Urinary bladder (tissue), 4 donors: ENCODE results near the gene HUS1B. TPM values are rescaled to one million over a fixed set of nuclear protein-coding genes. Genes with fewer than 3 reads are reported as not detected.
"Not testable (repeated sequence)": the region's sequence is repeated elsewhere in the genome, so short reads cannot be mapped to it uniquely, and the experiment has no call there.

ENCODE experiments used
- DNase-seq: peaks from one replicate; pipeline ENCODE4 v3.0.0-alpha.2; 2015; ENCODE audit errors: extremely low spot score
- H3K27ac ChIP-seq: one replicate; pipeline ENCODE4 v1.5.1; 2013; ENCODE audit warnings: low read depth, mild to moderate bottlenecking, moderate library complexity
- H3K36me3 ChIP-seq: one replicate; pipeline ENCODE4 v1.6.1; 2013; ENCODE audit warnings: mild to moderate bottlenecking, moderate library complexity; ENCODE audit not compliant: insufficient read depth
- H3K4me1 ChIP-seq: one replicate; pipeline ENCODE4 v1.6.1; 2013; ENCODE audit warnings: mild to moderate bottlenecking, moderate library complexity; ENCODE audit not compliant: insufficient read depth
- H3K4me3 ChIP-seq: one replicate; pipeline ENCODE4 v1.5.1; 2013; ENCODE audit warnings: low read depth, low read length
- WGBS: extraction: QIAGEN DNeasy Blood & Tissue Kit; methylation state at CpG from one replicate; pipeline ENCODE4 v1.1.7; 2013; 5-methylcytosine and 5-hydroxymethylcytosine counted together
- polyA plus RNA-seq: library from polyadenylated mRNA; stranded (reverse); fragments of 200-250 nt; gene quantifications from one replicate; pipeline ENCODE4 v1.2.3, GENCODE V29; 2013
- total RNA-seq: library from RNA; depleted of rRNA; stranded (reverse); fragments of >200 nt; gene quantifications from one replicate; pipeline ENCODE4 v1.2.3, GENCODE V29; 2014
- donor health status: healthy with polysubstance abuse.
- donor health status: healthy.

The HUS1B gene
- total and polyA plus RNA-seq, 2 donors, result 0.34 to 2.2 TPM

- not testable (repeated sequence) for H3K36me3 ChIP-seq, H3K4me3 ChIP-seq, H3K27ac ChIP-seq, H3K4me1 ChIP-seq, DNase-seq
- WGBS, result 77% methylated on average over 4 of the region's 4 CpGs
These were observed 6.9 kb upstream of the HUS1B start for GRCh38 chr6:663788-664187.

GRCh38 chr6:659716-660581 lies 3.0 kb upstream of the HUS1B start:
- DNase-seq, result no peak
- H3K27ac ChIP-seq, result no peak overlapping the region
- no peak overlapping the region for H3K4me3 ChIP-seq
- 86% methylated on average over 13 of the region's 13 CpGs for WGBS
- H3K36me3 ChIP-seq, result peaks cover 3% of the 10 kb centered on the region
- H3K4me1 ChIP-seq, result no peaks in the 10 kb centered on the region

- 38% methylated on average over 2 of the region's 2 CpGs for WGBS
- peaks cover 3% of the 10 kb centered on the region for H3K36me3 ChIP-seq
- H3K4me1 ChIP-seq, result no peaks in the 10 kb centered on the region
- DNase-seq, result no peak
- H3K27ac ChIP-seq, result no peak overlapping the region
- H3K4me3 ChIP-seq, result no peak overlapping the region
These were observed 1.3 kb upstream of the HUS1B start for GRCh38 chr6:658244-658643.

- Histone ChIP-seq H3K4me1 (no peaks in the 10 kb centered on the region), H3K4me3 (no peak overlapping the region), H3K27ac (no peak overlapping the region), H3K36me3 (peaks cover 3% of the 10 kb centered on the region)
- no peak for DNase-seq
- 51% methylated on average over 1 of the region's 1 CpG for WGBS
These were observed 843 bp upstream of the HUS1B start for GRCh38 chr6:657743-658142.

GRCh38 chr6:654136-654535 lies 2.8 kb downstream of the HUS1B start:
- Histone ChIP-seq H3K4me1 (no peaks in the 10 kb centered on the region), H3K36me3 (peaks cover 3% of the 10 kb centered on the region), H3K4me3 (no peak overlapping the region), H3K27ac (no peak overlapping the region)
- WGBS, result 70% methylated on average over 4 of the region's 4 CpGs
- DNase-seq, result no peak

GRCh38 chr6:652865-653264 lies 4.0 kb downstream of the HUS1B start:
- no peak for DNase-seq
- H3K4me3 ChIP-seq, result no peak overlapping the region
- no peaks in the 10 kb centered on the region for H3K4me1 ChIP-seq
- H3K36me3 ChIP-seq, result peaks cover 3% of the 10 kb centered on the region
- H3K27ac ChIP-seq, result no peak overlapping the region
- WGBS, result 78% methylated on average over 3 of the region's 3 CpGs

- Histone ChIP-seq H3K27ac (no peak overlapping the region), H3K36me3 (no peaks in the 10 kb centered on the region), H3K4me3 (no peak overlapping the region), H3K4me1 (no peaks in the 10 kb centered on the region)
- DNase-seq, result no peak
- 30% methylated on average over 4 of the region's 4 CpGs for WGBS
These were observed 6.8 kb downstream of the HUS1B start for GRCh38 chr6:650098-650497.

- no peak overlapping the region for H3K4me3 ChIP-seq
- DNase-seq, result no peak
- no peaks in the 10 kb centered on the region for H3K36me3 ChIP-seq
- no peaks in the 10 kb centered on the region for H3K4me1 ChIP-seq
- no peak overlapping the region for H3K27ac ChIP-seq
These were observed 14.1 kb downstream of the HUS1B start for GRCh38 chr6:642805-643204.

- no peaks in the 10 kb centered on the region for H3K4me1 ChIP-seq
- H3K36me3 ChIP-seq, result peaks cover 3% of the 10 kb centered on the region
- no peak for DNase-seq
- no peak overlapping the region for H3K4me3 ChIP-seq
- WGBS, result 98% methylated on average over 8 of the region's 8 CpGs
- H3K27ac ChIP-seq, result no peak overlapping the region
These were observed 15.5 kb downstream of the HUS1B start for GRCh38 chr6:641225-641985.

GRCh38 chr6:636488-636887 lies 20.4 kb downstream of the HUS1B start:
- H3K4me1 ChIP-seq, result no peaks in the 10 kb centered on the region
- H3K36me3 ChIP-seq, result peaks cover 3% of the 10 kb centered on the region
- H3K27ac ChIP-seq, result no peak overlapping the region
- no peak overlapping the region for H3K4me3 ChIP-seq
- DNase-seq, result no peak
- 71% methylated on average over 5 of the region's 5 CpGs for WGBS

GRCh38 chr6:635233-635632 lies 21.7 kb downstream of the HUS1B start:
- no peak for DNase-seq

GRCh38 chr6:633611-634010 lies 23.3 kb downstream of the HUS1B start:
- Histone ChIP-seq H3K27ac (no peak overlapping the region), H3K4me3 (no peak overlapping the region), H3K4me1 (no peaks in the 10 kb centered on the region), H3K36me3 (peaks cover 3% of the 10 kb centered on the region)
- 90% methylated on average over 1 of the region's 1 CpG for WGBS
- DNase-seq, result no peak

More at GRCh38 chr6:635233-635632, 21.7 kb downstream of the HUS1B start:
- no peak overlapping the region for H3K4me3 ChIP-seq
- H3K27ac ChIP-seq, result no peak overlapping the region
- H3K4me1 ChIP-seq, result no peaks in the 10 kb centered on the region
- WGBS, result 91% methylated on average over 5 of the region's 5 CpGs
- peaks cover 3% of the 10 kb centered on the region for H3K36me3 ChIP-seq

- DNase-seq, result no peak
- peaks cover 1% of the 10 kb centered on the region for H3K36me3 ChIP-seq
- WGBS, result 82% methylated on average over 3 of the region's 3 CpGs
These were observed 28.1 kb downstream of the HUS1B start for GRCh38 chr6:628766-629165.

GRCh38 chr6:626236-626635 lies 30.7 kb downstream of the HUS1B start:
- no peaks in the 10 kb centered on the region for H3K4me1 ChIP-seq
- H3K27ac ChIP-seq, result no peak overlapping the region
- no peak for DNase-seq
- WGBS, result 82% methylated on average over 9 of the region's 9 CpGs
- H3K4me3 ChIP-seq, result no peak overlapping the region
- peaks cover 1% of the 10 kb centered on the region for H3K36me3 ChIP-seq

More at GRCh38 chr6:628766-629165, 28.1 kb downstream of the HUS1B start:
- no peak overlapping the region for H3K27ac ChIP-seq
- no peak overlapping the region for H3K4me3 ChIP-seq
- no peaks in the 10 kb centered on the region for H3K4me1 ChIP-seq
